ENCODE data around the gene CCDC8. TPM values are rescaled to one million over a fixed set of nuclear protein-coding genes. Genes with fewer than 3 reads are reported as not detected.

CCDC8 gene
- total and polyA plus RNA-seq, 2 donors (not counting 3 experiments of a cell fraction or from before 2014, with no cell fraction given) = 0.18 to 0.75 TPM

GRCh38 chr19:46404055-46404752, 9.2 kb downstream of the CCDC8 start:
- no peak for DNase-seq (ENCODE audit: low read depth, low spot score)
- H4K20me1 ChIP-seq (replicated peaks; ENCODE audit: control insufficient read depth, extremely low read depth, insufficient read depth, low read length) = no peaks in the 10 kb centered on the region
- intact Hi-C loops (cut with micrococcal nuclease) = no loop called here
- no peaks in the 10 kb centered on the region for H3K4me1 ChIP-seq (ENCODE audit: control insufficient read depth, extremely low read depth, insufficient read depth, low read length)
- no peak overlapping the region for H3K4me2 ChIP-seq (ENCODE audit: insufficient read depth, low read length)
- ChIA-PET POLR2A (no interaction called here), CTCF (interaction anchor here (0.5 to 5.4 kb wide), 8 partner anchors 11 to 124 kb away, joined by 3 to 94 read pairs (median 6); no protein-coding TSS in a partner anchor)
- no peaks in the 10 kb centered on the region for H3K36me3 ChIP-seq (ENCODE audit: control insufficient read depth in 2 of 2, extremely low read depth in 1 of 2, insufficient read depth in 2 of 2, low read length in 2 of 2)
- H3K79me2 ChIP-seq (ENCODE audit: control insufficient read depth, insufficient read depth, low read length) = no peaks in the 10 kb centered on the region
- FAIRE-seq = no peak
- H2AFZ ChIP-seq (ENCODE audit: low read depth, low read length) = peak overlapping the region; percentile 3
- H3K4me3 ChIP-seq (replicated peaks in 1 of 3; ENCODE audit: insufficient read depth in 1 of 3, low read depth in 1 of 3, low read length in 3 of 3) = no peak overlapping the region
- H3K27me3 ChIP-seq (ENCODE audit: control insufficient read depth in 2 of 2, insufficient read depth in 2 of 2, low read length in 2 of 2) = peaks cover 30 to 31% of the 10 kb centered on the region in 2 experiments
- dilution Hi-C loops (cut with MboI; ENCODE audit: extremely low pct_ligation_motif_present, low sequenced_read_pairs) = no loop called here
- H3K9ac ChIP-seq (replicated peaks; ENCODE audit: extremely low read depth, insufficient read depth, low read length) = no peak overlapping the region
- no peaks in the 10 kb centered on the region for H3K9me3 ChIP-seq (replicated peaks; ENCODE audit: control insufficient read depth, insufficient read depth, low read length)
- no TSS peak for BruUV-seq (replicated peaks)
- H3K27ac ChIP-seq (ENCODE audit: insufficient read depth, low read depth, low read length) = no peak overlapping the region
- TF ChIP-seq FOS (IDR thresholded peaks at IDR 0.05; ENCODE audit: borderline replicate concordance, insufficient read depth, low read length) = no peak
- no peak for TF ChIP-seq MAX (IDR thresholded peaks at IDR 0.05; ENCODE audit: insufficient read depth, insufficient read length)
- TF ChIP-seq CTCF (IDR thresholded peaks at IDR 0.05; ENCODE audit: extremely low read depth in 1 of 2, insufficient read depth in 1 of 2, low read depth in 1 of 2, low read length in 2 of 2) = no peak
- TF ChIP-seq GATA2 (IDR thresholded peaks at IDR 0.05; ENCODE audit: insufficient read depth, insufficient read length, low read depth, low read length) = no peak
- no peaks in the 10 kb centered on the region for H3K9me1 ChIP-seq (replicated peaks; ENCODE audit: control insufficient read depth, extremely low read depth, insufficient read depth, low read length)
